ENCODE measurements around the gene CD44.

CD44 gene

DNA sequence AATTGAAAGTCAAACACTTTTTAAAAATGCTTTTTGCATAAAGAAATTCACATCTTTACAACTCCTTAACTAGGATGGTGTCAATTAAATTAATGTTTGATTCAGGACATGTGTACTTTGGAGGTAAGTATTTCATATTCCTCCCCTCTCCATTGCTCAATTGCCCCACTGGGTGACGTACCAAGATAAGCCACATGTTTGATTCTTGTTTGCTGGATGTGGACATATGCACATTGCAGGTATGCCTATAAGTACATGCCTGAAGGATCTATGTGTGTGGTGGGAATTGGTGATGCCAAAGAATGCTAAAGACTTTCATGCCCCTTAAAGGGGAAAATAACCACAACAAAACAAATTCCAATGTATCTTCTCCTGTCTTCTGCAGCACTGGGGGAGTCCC lies 5.8 kb downstream of the CD44 start:
- H3K4me1 ChIP-seq (ENCODE audit: low read depth, poor library complexity, severe bottlenecking), result peaks cover 53% of the 10 kb centered on the region
- TF ChIP-seq, protein P1, sequence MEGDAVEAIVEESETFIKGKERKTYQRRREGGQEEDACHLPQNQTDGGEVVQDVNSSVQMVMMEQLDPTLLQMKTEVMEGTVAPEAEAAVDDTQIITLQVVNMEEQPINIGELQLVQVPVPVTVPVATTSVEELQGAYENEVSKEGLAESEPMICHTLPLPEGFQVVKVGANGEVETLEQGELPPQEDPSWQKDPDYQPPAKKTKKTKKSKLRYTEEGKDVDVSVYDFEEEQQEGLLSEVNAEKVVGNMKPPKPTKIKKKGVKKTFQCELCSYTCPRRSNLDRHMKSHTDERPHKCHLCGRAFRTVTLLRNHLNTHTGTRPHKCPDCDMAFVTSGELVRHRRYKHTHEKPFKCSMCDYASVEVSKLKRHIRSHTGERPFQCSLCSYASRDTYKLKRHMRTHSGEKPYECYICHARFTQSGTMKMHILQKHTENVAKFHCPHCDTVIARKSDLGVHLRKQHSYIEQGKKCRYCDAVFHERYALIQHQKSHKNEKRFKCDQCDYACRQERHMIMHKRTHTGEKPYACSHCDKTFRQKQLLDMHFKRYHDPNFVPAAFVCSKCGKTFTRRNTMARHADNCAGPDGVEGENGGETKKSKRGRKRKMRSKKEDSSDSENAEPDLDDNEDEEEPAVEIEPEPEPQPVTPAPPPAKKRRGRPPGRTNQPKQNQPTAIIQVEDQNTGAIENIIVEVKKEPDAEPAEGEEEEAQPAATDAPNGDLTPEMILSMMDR (conservative IDR thresholded peaks at IDR 0.05; ENCODE audit: low read depth, low read length), result no peak

DNA sequence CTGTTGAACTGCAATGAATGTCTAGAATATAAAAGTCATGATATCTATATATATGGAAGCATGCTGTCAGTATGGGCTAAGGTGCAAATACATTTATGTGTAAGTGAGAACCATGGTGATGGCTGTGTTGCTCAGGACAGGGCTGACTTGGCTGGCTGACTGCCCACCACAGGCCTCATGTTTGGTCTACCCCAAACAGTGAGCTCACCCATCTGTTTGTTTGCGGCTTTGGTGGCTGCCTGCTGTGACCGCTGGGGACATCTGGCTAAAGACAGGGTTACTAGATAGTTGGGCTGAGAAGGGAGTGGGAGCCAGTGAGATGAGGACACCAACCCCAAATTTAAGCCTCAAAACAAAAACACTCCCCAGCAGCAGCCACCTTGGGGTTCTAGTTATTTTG lies 6.3 kb downstream of the CD44 start:
- Histone ChIP-seq H3K27me3 (ENCODE audit: insufficient read depth, low read depth) (peaks cover 4% of the 10 kb centered on the region; the same call in 1 of the 2 replicates), H2AFZ (ENCODE audit: low read depth) (peak overlapping the region; percentile 21; the same call in 1 of the 2 replicates), H3K4me3 (IDR thresholded peaks at IDR 0.05; ENCODE audit: insufficient read depth, low read depth, low read length) (no peak overlapping the region), H3K79me2 (ENCODE audit: insufficient read depth, low read depth) (no peaks in the 10 kb centered on the region), H3K27ac (peak overlapping the region; percentile 61), H3K9ac (peak overlapping the region; percentile 31; the same call in 1 of the 2 replicates), H3K4me1 (ENCODE audit: low read depth, poor library complexity, severe bottlenecking) (peaks cover 53% of the 10 kb centered on the region), H3K36me3 (ENCODE audit: insufficient read depth) (no peaks in the 10 kb centered on the region), H3K4me2 (peak overlapping the region; percentile 91), H4K20me1 (ENCODE audit: insufficient read depth) (no peaks in the 10 kb centered on the region)
- TF ChIP-seq, protein P1 (conservative IDR thresholded peaks at IDR 0.05; ENCODE audit: low read depth, low read length), result peak; percentile 17; the same call in 1 of the 2 replicates

More for the DNA sequence above, 5.8 kb downstream of the CD44 start:
- H3K27ac ChIP-seq, result peak overlapping the region; percentile 61
- H3K4me2 ChIP-seq, result peak overlapping the region; percentile 91
- no peak overlapping the region for H3K4me3 ChIP-seq (IDR thresholded peaks at IDR 0.05; ENCODE audit: insufficient read depth, low read depth, low read length)
- peaks cover 9% of the 10 kb centered on the region for H3K27me3 ChIP-seq (ENCODE audit: insufficient read depth, low read depth)
- H3K79me2 ChIP-seq (ENCODE audit: insufficient read depth, low read depth), result no peaks in the 10 kb centered on the region
- no peak overlapping the region for H2AFZ ChIP-seq (ENCODE audit: low read depth)
- H4K20me1 ChIP-seq (ENCODE audit: insufficient read depth), result no peaks in the 10 kb centered on the region
- H3K36me3 ChIP-seq (ENCODE audit: insufficient read depth), result no peaks in the 10 kb centered on the region
- H3K9ac ChIP-seq, result peak overlapping the region; percentile 30; the same call in 1 of the 2 replicates

DNA sequence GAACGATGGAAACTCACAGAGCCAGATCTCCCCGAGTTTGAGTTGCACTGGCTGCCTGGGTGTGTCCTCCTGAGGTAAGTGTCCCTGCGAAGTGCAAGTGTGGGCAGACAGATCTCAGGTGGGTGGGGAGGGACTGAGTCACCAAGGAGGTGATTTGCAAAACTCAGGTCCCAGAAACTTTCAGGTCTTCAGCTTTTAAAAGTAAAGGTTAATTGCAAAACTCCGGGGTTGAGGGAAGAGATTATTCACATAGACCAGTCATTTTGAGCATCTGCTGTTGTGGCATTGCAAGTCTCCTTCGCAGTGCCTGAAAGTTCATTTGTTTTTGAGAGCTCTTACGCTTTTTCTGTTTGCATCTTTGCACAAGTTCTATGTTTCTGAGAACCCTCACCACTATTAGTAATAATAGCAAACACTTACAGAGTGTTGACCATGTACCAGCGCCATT lies 7.1 kb downstream of the CD44 start:
- Histone ChIP-seq H3K4me3 (IDR thresholded peaks at IDR 0.05; ENCODE audit: insufficient read depth, low read depth, low read length) (no peak overlapping the region), H3K27me3 (ENCODE audit: insufficient read depth, low read depth) (peaks cover 4% of the 10 kb centered on the region; the same call in 1 of the 2 replicates), H4K20me1 (ENCODE audit: insufficient read depth) (no peaks in the 10 kb centered on the region), H3K36me3 (ENCODE audit: insufficient read depth) (no peaks in the 10 kb centered on the region), H2AFZ (ENCODE audit: low read depth) (no peak overlapping the region), H3K27ac (peak overlapping the region; percentile 61; the same call in 1 of the 2 replicates), H3K4me1 (ENCODE audit: low read depth, poor library complexity, severe bottlenecking) (peaks cover 53% of the 10 kb centered on the region), H3K4me2 (peak overlapping the region; percentile 91), H3K9ac (no peak overlapping the region), H3K79me2 (ENCODE audit: insufficient read depth, low read depth) (no peaks in the 10 kb centered on the region)
- TF ChIP-seq, protein P1 (conservative IDR thresholded peaks at IDR 0.05; ENCODE audit: low read depth, low read length), result no peak

DNA sequence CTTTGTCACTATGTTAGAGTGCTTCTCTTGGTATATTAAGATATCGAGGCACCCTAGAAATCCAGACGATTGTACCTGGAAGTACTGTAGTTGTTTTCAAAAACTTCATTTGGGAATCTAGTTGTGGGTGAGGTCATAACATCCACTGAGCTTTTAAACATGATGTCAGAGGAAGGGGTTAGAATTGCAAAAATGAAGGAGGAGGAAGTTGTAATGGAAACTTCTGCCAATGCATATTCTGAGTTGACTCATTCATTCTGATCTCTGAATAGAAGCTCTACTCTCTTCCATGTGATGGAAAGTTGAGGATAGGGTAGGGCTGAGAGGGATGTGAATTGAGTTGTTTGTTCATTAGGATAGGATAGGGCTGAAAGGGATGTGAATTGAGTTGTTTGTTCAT lies 7.7 kb downstream of the CD44 start:
- H3K79me2 ChIP-seq (ENCODE audit: insufficient read depth, low read depth), result no peaks in the 10 kb centered on the region
- H2AFZ ChIP-seq (ENCODE audit: low read depth), result no peak overlapping the region
- no peaks in the 10 kb centered on the region for H4K20me1 ChIP-seq (ENCODE audit: insufficient read depth)
- no peak overlapping the region for H3K9ac ChIP-seq
- no peak overlapping the region for H3K4me3 ChIP-seq (IDR thresholded peaks at IDR 0.05; ENCODE audit: insufficient read depth, low read depth, low read length)
- TF ChIP-seq, protein P1 (conservative IDR thresholded peaks at IDR 0.05; ENCODE audit: low read depth, low read length), result no peak
- peaks cover 4% of the 10 kb centered on the region; the same call in 1 of the 2 replicates for H3K27me3 ChIP-seq (ENCODE audit: insufficient read depth, low read depth)
- H3K4me1 ChIP-seq (ENCODE audit: low read depth, poor library complexity, severe bottlenecking), result peaks cover 53% of the 10 kb centered on the region
- H3K36me3 ChIP-seq (ENCODE audit: insufficient read depth), result no peaks in the 10 kb centered on the region
- H3K4me2 ChIP-seq, result peak overlapping the region; percentile 91
- H3K27ac ChIP-seq, result no peak overlapping the region; the same call in 1 of the 2 replicates

Data from KMS-11 (cell line).